HCT116 (cell line): ENCODE measurements around the gene ZC3H6. TPM values are rescaled to one million over a fixed set of nuclear protein-coding genes. Genes with fewer than 3 reads are reported as not detected.

Source experiments
- ATAC-seq: fragments of 200-7000 bp; cut with Tn5 transposase; 2 replicates; pipeline ENCODE4 v1.9.1; 2020; ENCODE audit warnings: mild to moderate bottlenecking, moderate library complexity
- BruUV-seq: library from RNA; stranded (reverse); fragments of 400-500 nt; replicated peaks from 2 replicates; lab custom pipeline; 2021; lab: Mats Ljungman, UMichigan
- CTCF ChIA-PET: fragments of 300-600 bp; sonication (Branson Sonifier 250); formaldehyde crosslinking; loops from one replicate; lab custom pipeline; 2021; ENCODE audit warnings: antibody characterized with exemption; lab: Charles Lee
- POLR2A ChIA-PET: fragments of 300-600, 350-600 bp; sonication (Branson Sonifier 250); formaldehyde crosslinking; loops from one replicate; lab custom pipeline; 2021; ENCODE audit warnings: antibody characterized with exemption; lab: Charles Lee
- RAD21 ChIA-PET, 2 experiments: fragments of 300-600 bp; sonication (Branson Sonifier 250); formaldehyde crosslinking; loops; one replicate each; lab custom pipeline; 2023; ENCODE audit warnings: low total read pairs in 2 of 2; ENCODE audit not compliant: uncharacterized antibody in 2 of 2, unreplicated experiment in 2 of 2, low non-redundant PET in 1 of 2; lab: Charles Lee
- DNase-seq: peaks from one replicate; pipeline ENCODE4 v3.0.0-alpha.2; 2010; ENCODE audit warnings: low read depth, low spot score
- H2AFZ ChIP-seq: fragments of 200-600 bp; shearing (Covaris generic), sonication (generic); 2 replicates; pipeline ENCODE4 v1.6.1; 2017; ENCODE audit warnings: low read depth, mixed run types, mixed read lengths, antibody characterized with exemption, low read length; ENCODE audit not compliant: poor library complexity, severe bottlenecking
- H3K27ac ChIP-seq: 2 replicates; pipeline ENCODE4 v1.5.1; 2012; ENCODE audit warnings: low read depth, low read length
- H3K27me3 ChIP-seq: fragments of 200-600 bp; sonication (generic); 2 replicates; pipeline ENCODE4 v1.6.1; 2016; ENCODE audit warnings: mixed run types, low read length, mixed read lengths; ENCODE audit not compliant: insufficient read depth
- H3K36me3 ChIP-seq, 2 experiments: fragments of 200-500 bp in 1 of 2; fragments of 200-600 bp in 1 of 2; sonication (Bioruptor generic) in 1 of 2; sonication (generic) in 1 of 2; 2 replicates each; pipeline versions ENCODE4 v1.5.1 to v1.6.1; 2014 to 2016; ENCODE audit warnings: low read length in 2 of 2, inconsistent platforms in 1 of 2, mixed read lengths in 1 of 2, mixed run types in 1 of 2; ENCODE audit not compliant: insufficient read depth in 2 of 2, control insufficient read depth in 1 of 2
- H3K4me1 ChIP-seq, 2 experiments: fragments of 200-600 bp in 1 of 2; sonication (generic) in 1 of 2; 2 replicates each; pipeline versions ENCODE4 v1.5.1 to v1.6.1; 2012 to 2017; ENCODE audit warnings: low read length in 2 of 2, inconsistent platforms in 1 of 2, mild to moderate bottlenecking in 1 of 2, mixed read lengths in 1 of 2, mixed run types in 1 of 2, moderate library complexity in 1 of 2; ENCODE audit not compliant: insufficient read depth in 2 of 2, control insufficient read depth in 1 of 2
- H3K4me2 ChIP-seq: fragments of 200-600 bp; sonication (generic); 2 replicates; pipeline ENCODE4 v1.6.1; 2017; ENCODE audit warnings: mixed run types, low read length, mixed read lengths
- H3K4me3 ChIP-seq, 2 experiments: fragments of 200-600 bp in 1 of 2; sonication (generic) in 1 of 2; replicated peaks in 1 of 2; 2 replicates each; pipeline ENCODE4 v1.5.1; 2011 to 2016; ENCODE audit warnings: low read length in 2 of 2, control low read depth in 1 of 2, low read depth in 1 of 2, mild to moderate bottlenecking in 1 of 2, mixed read lengths in 1 of 2, mixed run types in 1 of 2
- H3K79me2 ChIP-seq: fragments of 200-600 bp; sonication (generic); 2 replicates; pipeline ENCODE4 v1.6.1; 2017; ENCODE audit warnings: mild to moderate bottlenecking, mixed run types, low read length, moderate library complexity, mixed read lengths; ENCODE audit not compliant: insufficient read depth
- H3K9ac ChIP-seq: fragments of 200-600 bp; sonication (generic); 2 replicates; pipeline ENCODE4 v1.6.1; 2016; ENCODE audit warnings: low read length, mixed read lengths
- H3K9me2 ChIP-seq: fragments of 200-600 bp; sonication (generic), shearing (Covaris generic); 2 replicates; pipeline ENCODE4 v1.6.1; 2017; ENCODE audit warnings: mixed run types, mild to moderate bottlenecking, moderate library complexity; ENCODE audit not compliant: insufficient read depth
- H3K9me3 ChIP-seq, 2 experiments: fragments of 200-500 bp in 1 of 2; fragments of 200-600 bp in 1 of 2; sonication (Bioruptor generic) in 1 of 2; sonication (generic) in 1 of 2; 2 replicates each; pipeline ENCODE4 v1.6.1; 2014 to 2017; ENCODE audit warnings: low read length in 2 of 2, mixed read lengths in 2 of 2, inconsistent platforms in 1 of 2, low read depth in 1 of 2, mild to moderate bottlenecking in 1 of 2, mixed run types in 1 of 2, moderate library complexity in 1 of 2; ENCODE audit not compliant: control insufficient read depth in 1 of 2, insufficient read depth in 1 of 2
- H4K20me1 ChIP-seq: fragments of 200-600 bp; sonication (generic), shearing (Covaris generic); 2 replicates; pipeline ENCODE4 v1.6.1; 2017; ENCODE audit warnings: mixed run types, mild to moderate bottlenecking, moderate library complexity; ENCODE audit not compliant: insufficient read depth
- CBX3 ChIP-seq: IDR thresholded peaks from 2 replicates; pipeline ENCODE4 v1.6.1; 2012; ENCODE audit warnings: low read depth
- REST ChIP-seq: IDR thresholded peaks from 2 replicates; pipeline ENCODE4 v1.6.1; 2012; ENCODE audit warnings: low read depth
- SP1 ChIP-seq: IDR thresholded peaks from 2 replicates; pipeline ENCODE4 v1.6.1; 2012; ENCODE audit warnings: low read depth
- intact Hi-C: fragments of 100-400 bp; cut with micrococcal nuclease; formaldehyde crosslinking; loops from 2 replicates; pipeline ENCODE4 v1.10.0; 2022
- total RNA-seq: library from RNA; stranded (reverse); gene quantifications from one replicate; pipeline ENCODE4 v1.2.1, GENCODE V29; 2021; ENCODE audit not compliant: unreplicated experiment

Gene ZC3H6
- total RNA-seq, 1 experiment from 2014 or later: 7.0 TPM

- intact Hi-C loops: no loop called here
- POLR2A ChIA-PET: no interaction called here
Measured at GRCh38 chr2:112268547-112268946, 6.8 kb upstream of the ZC3H6 start.

More at GRCh38 chr2:112268547-112268946, 6.8 kb upstream of the ZC3H6 start:
- no peaks in the 10 kb centered on the region for H3K27me3 ChIP-seq
- no peak overlapping the region for H3K4me3 ChIP-seq
- no peaks in the 10 kb centered on the region for H3K4me1 ChIP-seq
- H3K9me3 ChIP-seq: no peaks in the 10 kb centered on the region
- TF ChIP-seq REST (no peak), SP1 (no peak), CBX3 (0 out of 2 replicates have a peak, but pooled peaks have one; percentile 16)
- ATAC-seq (no peak), DNase-seq (no peak)
- H2AFZ ChIP-seq: peak overlapping the region; percentile 4
- no peak overlapping the region for H3K9ac ChIP-seq
- no peak overlapping the region for H3K27ac ChIP-seq
- H3K36me3 ChIP-seq: no peaks in the 10 kb centered on the region
- H3K4me2 ChIP-seq: no peak overlapping the region
- H3K9me2 ChIP-seq: no peaks in the 10 kb centered on the region
- no peaks in the 10 kb centered on the region for H3K79me2 ChIP-seq
- no peaks in the 10 kb centered on the region for H4K20me1 ChIP-seq
- RAD21 ChIA-PET: no interaction called here
- CTCF ChIA-PET: no interaction called here
- BruUV-seq: no TSS peak
